SJSA1 (cell line): ENCODE results near the gene PRRC2A. TPM values are rescaled to one million over a fixed set of nuclear protein-coding genes. Genes with fewer than 3 reads are reported as not detected.
A peak's percentile ranks its signal among the peaks of the same experiment; 100 is the strongest.

Experiments
- DNase-seq, 2 experiments: peaks; one replicate each; pipeline ENCODE4 v3.0.0-alpha.2; 2015 to 2020; ENCODE audit warnings: low spot score in 2 of 2, low read depth in 1 of 2
- H3K27ac ChIP-seq: fragments of 250-450 bp; sonication (Bioruptor Pico); 2 replicates; pipeline ENCODE4 v1.5.1; 2020; ENCODE audit warnings: mild to moderate bottlenecking, moderate library complexity
- H3K27me3 ChIP-seq: fragments of 250-450 bp; sonication (Bioruptor Pico); replicated peaks from 2 replicates; pipeline ENCODE4 v1.5.1; 2020; ENCODE audit warnings: mild to moderate bottlenecking, moderate library complexity
- H3K36me3 ChIP-seq: fragments of 250-450 bp; sonication (Bioruptor Pico); 2 replicates; pipeline ENCODE4 v1.5.1; 2020; ENCODE audit warnings: mild to moderate bottlenecking
- H3K4me1 ChIP-seq: fragments of 250-450 bp; sonication (Bioruptor Pico); replicated peaks from 2 replicates; pipeline ENCODE4 v1.6.1; 2021; ENCODE audit warnings: mild to moderate bottlenecking
- H3K4me3 ChIP-seq: fragments of 250-450 bp; sonication (Bioruptor Pico); 2 replicates; pipeline ENCODE4 v1.5.1; 2020; ENCODE audit warnings: mild to moderate bottlenecking
- H3K9me3 ChIP-seq: fragments of 250-450 bp; sonication (Bioruptor Pico); replicated peaks from 2 replicates; pipeline ENCODE4 v1.5.1; 2020; ENCODE audit warnings: mild to moderate bottlenecking
- total RNA-seq: library from RNA; depleted of rRNA; stranded (reverse); fragments of >200 nt; shearing (Covaris generic); gene quantifications from 2 replicates; pipeline ENCODE4 v1.2.3, GENCODE V29; 2014

The PRRC2A gene
- total RNA-seq, 1 experiment from 2014 or later, result 68.6 TPM

GRCh38 chr6:31658983-31659648, 38.6 kb downstream of the PRRC2A start:
- Histone ChIP-seq H3K4me1 (peaks cover 28% of the 10 kb centered on the region), H3K27me3 (no peaks in the 10 kb centered on the region), H3K9me3 (no peaks in the 10 kb centered on the region), H3K27ac (no peak overlapping the region), H3K36me3 (peaks cover 36% of the 10 kb centered on the region), H3K4me3 (peak overlapping the region; percentile 56)
- no peak for DNase-seq

- peaks cover 33% of the 10 kb centered on the region for H3K4me1 ChIP-seq
- peak overlapping the region; percentile 56 for H3K4me3 ChIP-seq
- H3K27ac ChIP-seq, result peak overlapping the region; percentile 30; the same call in 1 of the 2 replicates
- H3K36me3 ChIP-seq, result peaks cover 36% of the 10 kb centered on the region
- no peaks in the 10 kb centered on the region for H3K27me3 ChIP-seq
- DNase-seq, result peak in 1 of 2 experiments; percentile 35
- no peaks in the 10 kb centered on the region for H3K9me3 ChIP-seq
Observed at GRCh38 chr6:31659649-31660380, 39.3 kb downstream of the PRRC2A start.

GRCh38 chr6:31660381-31661261, 40.1 kb downstream of the PRRC2A start, which contains the start of gene C6orf47:
Gene C6orf47 (minus strand): TSS chr6:31660778. CDS start chr6:31659947, 831 bp downstream.
- H3K4me1 ChIP-seq, result peaks cover 33% of the 10 kb centered on the region
- H3K27ac ChIP-seq, result peak within 1 kb of the TSS; percentile 30; the same call in 1 of the 2 replicates
- peaks cover 36% of the 10 kb centered on the region for H3K36me3 ChIP-seq
- peak; percentile 64 to 84 for DNase-seq
- H3K4me3 ChIP-seq, result peak within 1 kb of the TSS; percentile 56
- no peaks in the 10 kb centered on the region for H3K27me3 ChIP-seq
- no peaks in the 10 kb centered on the region for H3K9me3 ChIP-seq

- no peak for DNase-seq
- Histone ChIP-seq H3K27ac (no peak overlapping the region), H3K27me3 (no peaks in the 10 kb centered on the region), H3K4me1 (peaks cover 33% of the 10 kb centered on the region), H3K36me3 (peaks cover 42% of the 10 kb centered on the region), H3K4me3 (peak overlapping the region; percentile 56), H3K9me3 (no peaks in the 10 kb centered on the region)
Observed at GRCh38 chr6:31661262-31662123, 41.0 kb downstream of the PRRC2A start.

- H3K27me3 ChIP-seq, result no peaks in the 10 kb centered on the region
- peaks cover 40% of the 10 kb centered on the region for H3K4me1 ChIP-seq
- H3K27ac ChIP-seq, result no peak overlapping the region
- no peaks in the 10 kb centered on the region for H3K9me3 ChIP-seq
- no peak overlapping the region for H3K4me3 ChIP-seq
- DNase-seq, result no peak
- peaks cover 49% of the 10 kb centered on the region for H3K36me3 ChIP-seq
Observed at GRCh38 chr6:31662124-31662723, 41.7 kb downstream of the PRRC2A start.

- Histone ChIP-seq H3K4me3 (no peak overlapping the region), H3K36me3 (peaks cover 49% of the 10 kb centered on the region), H3K27me3 (no peaks in the 10 kb centered on the region), H3K4me1 (peaks cover 41% of the 10 kb centered on the region), H3K9me3 (no peaks in the 10 kb centered on the region), H3K27ac (no peak overlapping the region)
- DNase-seq, result no peak
Observed at GRCh38 chr6:31663126-31663960, 42.8 kb downstream of the PRRC2A start.

- Histone ChIP-seq H3K36me3 (peaks cover 53% of the 10 kb centered on the region), H3K27me3 (no peaks in the 10 kb centered on the region), H3K4me1 (peaks cover 37% of the 10 kb centered on the region), H3K9me3 (no peaks in the 10 kb centered on the region), H3K4me3 (peak overlapping the region; percentile 75), H3K27ac (peak overlapping the region; percentile 92)
- peak; percentile 58 to 75 for DNase-seq
Observed at GRCh38 chr6:31663961-31664789, 43.7 kb downstream of the PRRC2A start.

GRCh38 chr6:31664790-31665500, 44.4 kb downstream of the PRRC2A start, which contains the start of gene GPANK1:
Gene GPANK1 (minus strand): TSS chr6:31664997. CDS start chr6:31664478, 519 bp downstream.
- Histone ChIP-seq H3K4me3 (peak within 1 kb of the TSS; percentile 75), H3K27me3 (no peaks in the 10 kb centered on the region), H3K36me3 (peaks cover 57% of the 10 kb centered on the region), H3K9me3 (no peaks in the 10 kb centered on the region), H3K27ac (peak within 1 kb of the TSS; percentile 92), H3K4me1 (peaks cover 29% of the 10 kb centered on the region)
- peak; percentile 90 to 92 for DNase-seq

- Histone ChIP-seq H3K4me1 (peaks cover 28% of the 10 kb centered on the region), H3K36me3 (peaks cover 64% of the 10 kb centered on the region), H3K27ac (peak within 1 kb of the TSS; percentile 92), H3K9me3 (no peaks in the 10 kb centered on the region), H3K27me3 (no peaks in the 10 kb centered on the region), H3K4me3 (peak within 1 kb of the TSS; percentile 75)
- peak; percentile 97 to 98 for DNase-seq
Observed at GRCh38 chr6:31665501-31666336, 45.2 kb downstream of the PRRC2A start, which contains the start of gene CSNK2B. Gene CSNK2B (plus strand): TSS chr6:31666080. CDS start chr6:31666832, 752 bp downstream.

GRCh38 chr6:31666337-31666965, 45.9 kb downstream of the PRRC2A start:
- Histone ChIP-seq H3K4me1 (peaks cover 22% of the 10 kb centered on the region), H3K27ac (peak overlapping the region; percentile 92), H3K36me3 (peaks cover 72% of the 10 kb centered on the region), H3K27me3 (no peaks in the 10 kb centered on the region), H3K9me3 (no peaks in the 10 kb centered on the region), H3K4me3 (peak overlapping the region; percentile 75)
- peak in 1 of 2 experiments; percentile 9 for DNase-seq
